B cell (primary cell): Measurements from ENCODE around the gene MUC5AC. TPM values are rescaled to one million over a fixed set of nuclear protein-coding genes. Genes with fewer than 3 reads are reported as not detected.

Experiments
- ATAC-seq: fragments of 200-7000 bp; cut with Tn5 transposase; one replicate; pipeline ENCODE4 v1.10.0; 2021; ENCODE audit warnings: low read depth, mild to moderate bottlenecking, moderate number of reproducible peaks, moderate library complexity
- CTCF ChIA-PET: fragments of 350-600 bp; sonication (Branson Sonifier 250); formaldehyde crosslinking; loops from one replicate; lab custom pipeline; 2021; ENCODE audit warnings: antibody characterized with exemption, inconsistent platforms; lab: Charles Lee
- POLR2A ChIA-PET: fragments of 350-600 bp; sonication (Branson Sonifier 250); formaldehyde crosslinking; loops from one replicate; lab custom pipeline; 2021; ENCODE audit warnings: antibody characterized with exemption; lab: Charles Lee
- DNase-seq: peaks from one replicate; pipeline ENCODE4 v3.0.0; 2013
- H2AFZ ChIP-seq: 2 replicates; pipeline ENCODE4 v1.6.1; 2012; ENCODE audit warnings: mild to moderate bottlenecking, low read depth, low read length; ENCODE audit not compliant: insufficient read depth, poor library complexity, severe bottlenecking
- H3K27ac ChIP-seq, 2 donors: 1 replicate in 1 of 2; 2 replicates in 1 of 2; pipeline ENCODE4 v1.5.1; 2012 to 2013; ENCODE audit warnings: low read length in 2 of 2, mild to moderate bottlenecking in 2 of 2, moderate library complexity in 1 of 2
- H3K27me3 ChIP-seq, 4 experiments: fragments of 200-600 bp in 1 of 4; sonication (generic) in 1 of 4; replicated peaks in 1 of 4; 1 replicate in 2 of 4; 2 replicates in 2 of 4; pipeline versions ENCODE4 v1.6.1 to v1.7.0; 2013 to 2016; ENCODE audit warnings: low read length in 3 of 4, mild to moderate bottlenecking in 2 of 4, mixed read lengths in 1 of 4, moderate library complexity in 1 of 4; ENCODE audit not compliant: insufficient read depth in 4 of 4, control insufficient read depth in 3 of 4; ENCODE audit errors: control extremely low read depth in 1 of 4
- H3K36me3 ChIP-seq, 2 experiments: replicated peaks in 1 of 2; 1 replicate in 1 of 2; 2 replicates in 1 of 2; pipeline versions ENCODE4 v1.6.1 to v1.7.1; 2013; ENCODE audit warnings: low read length in 1 of 2; ENCODE audit not compliant: insufficient read depth in 2 of 2, control insufficient read depth in 1 of 2; ENCODE audit errors: control extremely low read depth in 1 of 2, extremely low read depth in 1 of 2
- H3K4me1 ChIP-seq, 2 donors: fragments of 200-600 bp in 1 of 2; sonication (generic) in 1 of 2; 1 replicate in 1 of 2; 2 replicates in 1 of 2; pipeline versions ENCODE4 v1.5.1 to v1.6.1; 2013 to 2017; ENCODE audit warnings: low read length in 2 of 2; ENCODE audit not compliant: control insufficient read depth in 2 of 2, insufficient read depth in 2 of 2
- H3K4me2 ChIP-seq: replicated peaks from 2 replicates; pipeline ENCODE3; 2012; ENCODE audit warnings: mild to moderate bottlenecking, low read depth, low read length; ENCODE audit not compliant: poor library complexity, severe bottlenecking
- H3K4me3 ChIP-seq, 5 experiments: fragments of 200-600 bp in 1 of 5; sonication (generic) in 1 of 5; 1 replicate in 3 of 5; 2 replicates in 2 of 5; pipeline versions ENCODE4 v1.5.1 to v1.7.0; 2011 to 2016; ENCODE audit warnings: low read length in 4 of 5, mild to moderate bottlenecking in 4 of 5, low read depth in 2 of 5, control low read depth in 1 of 5, moderate library complexity in 1 of 5; ENCODE audit not compliant: insufficient read depth in 1 of 5; ENCODE audit errors: control extremely low read depth in 1 of 5, extremely low read depth in 1 of 5
- H3K79me2 ChIP-seq: fragments of 200-600 bp; sonication (generic); one replicate; pipeline ENCODE4 v1.6.0; 2016; ENCODE audit warnings: low read length; ENCODE audit not compliant: control insufficient read depth, insufficient read depth
- H3K9ac ChIP-seq: fragments of 200-600 bp; sonication (generic); 2 replicates; pipeline ENCODE4 v1.6.1; 2017; ENCODE audit warnings: mild to moderate bottlenecking, low read length, moderate library complexity
- H3K9me3 ChIP-seq, 3 donors: one replicate each; pipeline versions ENCODE4 v1.6.1 to v1.7.1; 2013; ENCODE audit warnings: low read length in 2 of 3; ENCODE audit not compliant: control insufficient read depth in 2 of 3, insufficient read depth in 1 of 3; ENCODE audit errors: control extremely low read depth in 1 of 3
- H4K20me1 ChIP-seq: 2 replicates; pipeline ENCODE4 v1.6.0; 2012; ENCODE audit warnings: mild to moderate bottlenecking, low read length; ENCODE audit not compliant: insufficient read depth, control insufficient read depth, poor library complexity, severe bottlenecking
- H3K27ac Mint-ChIP-seq: one replicate; pipeline ENCODE4 v1.8.0; 2021; ENCODE audit warnings: mixed read lengths
- H3K27me3 Mint-ChIP-seq: one replicate; pipeline ENCODE4 v1.8.0; 2021; ENCODE audit warnings: mixed read lengths
- H3K4me1 Mint-ChIP-seq: one replicate; pipeline ENCODE4 v1.8.0; 2021; ENCODE audit warnings: mixed read lengths
- H3K4me3 Mint-ChIP-seq: one replicate; pipeline ENCODE4 v1.8.0; 2021; ENCODE audit warnings: mixed read lengths
- H3K9me3 Mint-ChIP-seq: one replicate; pipeline ENCODE4 v1.8.0; 2022; ENCODE audit warnings: mixed read lengths; ENCODE audit not compliant: insufficient read depth
- CTCF ChIP-seq: fragments of 200-600 bp; IDR thresholded peaks from one replicate; pipeline ENCODE4 v1.8.0; 2022; ENCODE audit warnings: antibody characterized with exemption, mild to moderate bottlenecking
- EZH2 ChIP-seq: IDR thresholded peaks from 2 replicates; pipeline ENCODE4 v1.6.1; 2012; ENCODE audit warnings: borderline replicate concordance, low read depth, mild to moderate bottlenecking, moderate library complexity, low read length; ENCODE audit not compliant: insufficient read depth, poor library complexity, severe bottlenecking
- WGBS: methylation state at CpG from one replicate; pipeline ENCODE4 v1.1.5; 2013; ENCODE audit warnings: missing lambda C conversion rate; ENCODE audit not compliant: insufficient coverage; 5-methylcytosine and 5-hydroxymethylcytosine counted together
- intact Hi-C: fragments of 100-400 bp; cut with micrococcal nuclease; formaldehyde crosslinking; loops from one replicate; pipeline ENCODE4 v1.10.0; 2022
- polyA plus RNA-seq: library from polyadenylated mRNA; depleted of rRNA; stranded (reverse); fragments of >200 nt; gene quantifications from 2 replicates; pipeline ENCODE4 v1.2.3, GENCODE V29; 2012
- total RNA-seq, 2 donors: library from RNA; stranded (reverse); fragments of 120-200 nt in 1 of 2; gene quantifications; 1 replicate in 1 of 2; 2 replicates in 1 of 2; pipeline versions ENCODE4 v1.2.3 to v1.2.4, GENCODE V29; 2013 to 2022

The MUC5AC gene
- total and polyA plus RNA-seq, 2 donors (not counting 1 experiment from before 2014, with no cell fraction given), result not detected

- TF ChIP-seq CTCF, result no peak
- no peak for TF ChIP-seq EZH2
- no peak for ATAC-seq
- Mint-ChIP-seq H3K27ac (no peak overlapping the region), H3K27me3 (peaks cover 18% of the 10 kb centered on the region), H3K4me1 (no peaks in the 10 kb centered on the region), H3K4me3 (no peak overlapping the region), H3K9me3 (peaks cover 26% of the 10 kb centered on the region)
- no peak overlapping the region for H3K9ac ChIP-seq
- DNase-seq, result no peak
- ChIA-PET POLR2A (no interaction called here), CTCF (no interaction called here)
- H3K4me3 ChIP-seq, result no peak overlapping the region
- no peaks in the 10 kb centered on the region for H3K4me1 ChIP-seq
- peaks cover 0 to 14% (median 11%) of the 10 kb centered on the region in 3 donors for H3K9me3 ChIP-seq
- H3K36me3 ChIP-seq, result no peaks in the 10 kb centered on the region
- no peak overlapping the region for H2AFZ ChIP-seq
- no peaks in the 10 kb centered on the region for H4K20me1 ChIP-seq
- 84% methylated on average over 11 of the region's 18 CpGs for WGBS
- H3K27ac ChIP-seq, result no peak overlapping the region
- H3K4me2 ChIP-seq, result no peak overlapping the region
- H3K27me3 ChIP-seq, result no peaks in the 10 kb centered on the region
- intact Hi-C loops, result no loop called here
- no peaks in the 10 kb centered on the region for H3K79me2 ChIP-seq
Measured at GRCh38 chr11:1140642-1141490, 16.9 kb upstream of the MUC5AC start.

GRCh38 chr11:1146365-1146764 is 11.4 kb upstream of the MUC5AC start:
- TF ChIP-seq CTCF, result no peak
- no peak for TF ChIP-seq EZH2
- ATAC-seq, result no peak
- ChIA-PET CTCF (no interaction called here), POLR2A (no interaction called here)
- H4K20me1 ChIP-seq, result no peaks in the 10 kb centered on the region
- intact Hi-C loops, result no loop called here
- no peaks in the 10 kb centered on the region for H3K36me3 ChIP-seq
- DNase-seq, result peak; percentile 3
- H3K79me2 ChIP-seq, result no peaks in the 10 kb centered on the region
- peaks cover 0 to 16% (median 14%) of the 10 kb centered on the region in 3 donors for H3K9me3 ChIP-seq
- H3K4me2 ChIP-seq, result no peak overlapping the region
- Mint-ChIP-seq H3K4me1 (no peaks in the 10 kb centered on the region), H3K27ac (no peak overlapping the region), H3K9me3 (peaks cover 22% of the 10 kb centered on the region), H3K4me3 (no peak overlapping the region), H3K27me3 (no peaks in the 10 kb centered on the region)
- peaks cover 0 to 2% (median 0%) of the 10 kb centered on the region in 4 experiments for H3K27me3 ChIP-seq
- H3K27ac ChIP-seq, result no peak overlapping the region
- H3K9ac ChIP-seq, result no peak overlapping the region
- no peaks in the 10 kb centered on the region for H3K4me1 ChIP-seq
- no peak overlapping the region for H2AFZ ChIP-seq
- H3K4me3 ChIP-seq, result no peak overlapping the region
- WGBS, result 97% methylated on average over 21 of the region's 21 CpGs
